Left renal cortex interstitium (tissue), 4 donors: ENCODE data around the gene ZC3H4. TPM values are rescaled to one million over a fixed set of nuclear protein-coding genes. Genes with fewer than 3 reads are reported as not detected.
"Not testable (repeated sequence)": the region's sequence is repeated elsewhere in the genome, so short reads cannot be mapped to it uniquely, and the experiment has no call there.

Experiments
- DNase-seq, 4 donors: peaks; one replicate each; pipeline ENCODE4 v3.0.0-alpha.2; 2013; ENCODE audit warnings: low read depth in 4 of 4, low spot score in 2 of 4, missing footprints in 1 of 4
- polyA plus RNA-seq, 4 donors: library from polyadenylated mRNA; unstranded; fragments of 120-200 nt; gene quantifications; one replicate each; pipeline ENCODE4 v1.2.1, GENCODE V29; 2013; ENCODE audit not compliant: insufficient read length in 4 of 4

ZC3H4 gene
- polyA plus RNA-seq: 10 to 100 TPM; 34.9 to 38.9 (median 35.9) TPM

DNA sequence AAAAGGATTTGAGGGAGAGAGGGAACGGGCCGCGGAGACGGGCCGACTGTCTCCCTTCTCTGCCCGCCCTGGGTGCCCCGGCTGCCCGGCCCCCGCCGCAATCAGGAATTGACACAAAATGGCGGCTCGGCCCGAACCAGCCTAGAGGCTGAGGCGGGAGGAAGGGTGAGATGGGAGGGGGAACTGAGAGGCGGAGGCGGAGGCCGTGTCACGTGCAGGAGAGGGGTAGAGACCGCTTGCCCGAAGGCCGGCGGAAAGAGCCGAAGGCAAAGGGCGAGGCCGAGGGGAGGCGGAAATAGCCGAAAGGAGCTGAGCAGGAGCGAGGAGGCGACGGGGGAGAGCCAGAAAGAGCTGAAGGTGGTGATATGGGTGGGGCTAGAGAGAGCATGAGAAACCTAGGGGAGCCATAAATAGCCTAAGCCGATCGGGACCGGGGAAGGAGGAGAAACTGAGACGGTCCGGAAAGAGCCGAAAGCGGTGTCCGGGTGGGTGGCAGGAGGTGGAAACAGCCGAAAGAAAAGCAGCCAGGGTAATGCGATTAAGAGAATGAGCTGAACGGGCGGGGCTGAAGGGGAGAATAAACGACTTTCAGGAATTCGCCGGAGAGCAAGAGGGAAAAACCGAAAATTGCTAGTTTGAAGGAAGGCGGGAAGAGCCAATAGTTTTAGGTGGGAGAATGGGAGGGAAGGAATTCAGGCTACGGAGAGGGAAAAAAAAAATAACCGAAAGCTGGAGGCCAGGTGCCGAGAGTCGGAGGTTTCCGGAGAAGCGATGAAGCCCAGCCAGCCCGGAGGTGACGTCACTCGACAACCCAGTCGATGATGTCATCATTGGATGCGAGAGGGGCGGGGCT, at the start of gene ZC3H4:
TSS of gene ZC3H4 (minus strand) at position 780 of the 853 bp plus-strand sequence. CDS start 1,192 bp downstream, outside the sequence.
- DNase-seq: peak; percentile 98

DNA sequence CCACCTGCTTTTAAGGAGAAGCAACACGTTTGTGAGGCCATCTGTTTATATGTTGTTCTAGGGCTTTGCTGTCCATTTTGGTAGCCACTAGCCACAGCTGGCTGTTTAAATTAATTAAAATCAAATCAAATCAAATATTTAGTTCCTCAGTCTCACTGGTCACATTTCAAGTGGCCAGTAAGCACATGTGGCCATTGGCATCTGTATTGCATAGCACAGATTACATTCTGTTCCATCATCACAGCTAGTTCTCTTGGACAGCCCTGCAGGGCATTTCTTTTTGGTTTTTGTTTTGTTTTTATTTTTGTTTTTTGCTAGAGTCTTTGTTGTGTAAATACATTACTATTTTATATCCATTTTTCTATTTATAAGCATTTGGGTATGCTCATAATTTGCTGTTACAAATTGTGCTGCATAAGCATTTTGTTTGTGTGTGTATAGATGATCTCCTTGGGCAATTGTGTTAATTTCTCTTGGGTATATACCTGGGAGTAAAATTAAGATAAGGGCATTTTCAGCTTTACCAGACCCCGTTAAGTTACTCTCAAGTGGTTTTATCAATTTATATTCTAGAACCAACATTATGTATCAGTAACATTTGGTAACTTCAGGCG, 48.4 kb upstream of the ZC3H4 start:
- DNase-seq: no peak

DNA sequence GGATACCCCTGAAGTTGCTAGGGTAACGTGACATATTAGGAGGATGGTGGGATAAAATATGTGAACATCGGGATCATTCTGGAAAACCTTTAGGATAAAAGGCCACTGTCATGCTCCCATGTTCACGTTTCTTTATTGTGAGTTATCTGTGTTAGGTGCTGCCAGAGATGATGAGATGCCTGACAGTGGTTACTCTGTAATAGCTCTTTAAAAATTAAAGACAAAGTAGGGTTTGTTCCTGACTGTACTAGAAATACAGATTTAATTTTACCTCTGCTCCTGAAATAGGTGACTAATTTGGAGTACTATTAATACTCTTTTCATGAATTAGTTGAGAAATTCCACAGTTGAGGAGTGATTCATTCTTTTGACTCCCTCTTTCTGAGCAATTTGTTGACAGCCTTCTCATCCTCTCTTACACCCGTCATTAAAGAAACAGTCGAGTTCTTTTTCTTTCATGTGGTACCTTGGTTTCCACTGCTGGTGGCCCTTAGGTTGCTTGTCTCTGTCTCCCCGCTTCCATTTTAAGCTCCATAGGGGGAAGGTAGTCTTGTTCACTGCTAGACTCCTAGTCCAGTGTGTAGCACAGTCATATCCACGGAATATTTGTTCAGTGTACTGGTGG, 45.4 kb upstream of the ZC3H4 start:
- no peak for DNase-seq

DNA sequence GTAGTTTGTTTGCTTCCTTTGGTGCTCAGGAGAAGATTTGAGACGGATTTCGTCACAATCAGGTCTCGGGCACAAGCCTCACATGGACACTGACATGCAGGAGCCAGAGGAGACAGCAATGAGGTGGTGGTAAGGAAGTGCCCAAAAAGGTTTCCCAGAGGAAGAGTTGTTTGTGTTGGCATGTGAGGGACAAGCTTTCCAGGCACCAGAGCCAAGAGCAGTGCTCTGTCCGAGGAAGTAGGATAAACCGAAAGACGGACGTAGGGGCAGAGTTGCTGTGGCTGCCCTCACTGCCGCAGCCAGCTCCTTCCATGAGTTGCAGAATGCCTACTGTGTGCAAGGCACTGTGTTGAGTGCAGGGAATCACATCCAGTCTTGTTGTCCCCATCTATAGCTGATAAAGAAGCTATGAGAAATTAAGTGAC, 44.8 kb upstream of the ZC3H4 start:
- no peak for DNase-seq

DNA sequence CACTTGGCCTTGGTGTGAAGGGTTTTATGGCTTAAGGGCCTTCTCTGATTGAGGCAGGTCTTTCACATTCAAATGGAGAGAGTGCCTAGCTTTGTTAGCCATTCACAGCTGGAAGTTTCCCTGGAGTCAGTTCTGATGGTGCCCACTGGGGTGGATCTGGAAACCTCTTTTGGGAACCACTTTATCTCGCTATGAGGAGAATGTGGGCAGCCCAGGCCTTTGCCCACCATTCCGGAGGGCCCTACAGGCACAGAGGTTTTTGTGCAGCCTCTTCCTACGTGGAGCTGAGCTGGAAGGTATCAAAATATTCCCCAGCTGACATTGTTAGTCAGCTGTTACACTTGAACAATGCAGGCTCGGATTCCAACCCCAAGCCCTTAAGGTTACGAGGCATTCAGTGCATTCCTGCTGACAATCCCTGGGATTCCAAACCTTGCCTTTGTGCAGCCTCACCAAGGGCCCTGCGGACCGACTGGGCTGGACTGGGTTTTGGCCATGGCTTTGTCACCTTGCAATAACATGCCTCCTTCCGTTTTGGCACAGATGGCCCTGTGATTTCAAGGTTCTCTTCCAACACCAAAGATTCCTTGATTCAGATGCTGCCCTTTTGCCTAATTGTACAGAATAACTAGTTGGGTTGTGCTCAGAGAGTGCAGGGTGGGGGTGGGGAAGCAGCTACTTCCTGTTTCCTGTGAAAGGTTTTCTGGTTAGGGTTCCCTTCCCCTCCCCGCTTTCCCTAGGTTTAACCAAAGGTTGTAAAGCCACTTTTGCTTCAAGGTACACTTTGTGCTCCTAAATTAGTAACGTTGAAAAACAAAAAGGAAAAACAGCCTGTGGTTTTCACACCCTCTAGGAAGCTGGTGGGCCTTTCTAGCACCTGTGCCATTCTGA, 44.1 kb upstream of the ZC3H4 start:
- no peak for DNase-seq

DNA sequence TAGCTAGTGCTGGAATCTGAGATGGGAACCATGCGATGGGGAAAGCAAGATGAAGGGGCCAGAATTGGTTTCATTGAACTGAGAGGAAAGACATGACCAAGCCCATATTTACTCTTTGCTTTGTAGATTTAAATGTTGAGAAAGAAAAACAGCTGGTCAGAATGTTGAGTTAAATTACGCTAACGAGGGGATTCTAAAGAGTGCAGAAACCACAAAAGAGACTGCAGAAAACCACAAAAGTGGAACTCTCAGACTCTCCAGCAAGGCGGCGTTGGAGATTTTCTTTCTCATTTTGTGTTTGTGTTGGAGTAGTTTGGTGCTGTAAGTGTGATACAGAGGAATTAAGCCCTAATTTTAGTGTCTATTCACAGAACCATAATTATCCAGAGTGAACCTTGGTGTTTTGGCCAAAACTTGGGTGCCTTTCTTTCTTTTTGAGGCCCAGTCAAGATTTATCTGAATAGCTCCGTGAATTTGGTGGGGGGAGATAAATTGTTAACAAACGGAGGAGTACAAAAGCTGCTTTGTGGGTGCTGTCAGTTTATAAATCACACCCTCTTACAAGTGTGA, 43.4 kb upstream of the ZC3H4 start:
- DNase-seq: no peak

DNA sequence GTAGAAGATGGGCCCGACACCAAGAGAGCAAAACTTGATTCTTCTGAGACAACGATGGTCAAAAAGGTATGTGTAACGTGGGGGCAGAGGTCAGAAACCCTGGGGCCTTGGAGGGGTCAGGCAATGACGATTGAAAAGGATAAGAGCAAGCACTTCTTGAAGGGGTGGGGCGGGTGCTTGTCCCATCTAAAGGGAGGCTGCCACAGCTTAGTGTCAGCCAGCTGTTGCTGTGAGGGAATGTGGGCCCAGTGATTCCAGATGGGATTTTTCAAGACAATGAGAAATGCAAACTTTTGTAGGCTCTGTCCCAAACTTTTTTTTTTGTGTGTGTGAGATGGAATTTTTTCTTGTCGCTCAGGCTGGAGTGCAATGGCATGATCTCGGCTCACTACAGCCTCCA, 41.6 kb upstream of the ZC3H4 start:
- DNase-seq: no peak

DNA sequence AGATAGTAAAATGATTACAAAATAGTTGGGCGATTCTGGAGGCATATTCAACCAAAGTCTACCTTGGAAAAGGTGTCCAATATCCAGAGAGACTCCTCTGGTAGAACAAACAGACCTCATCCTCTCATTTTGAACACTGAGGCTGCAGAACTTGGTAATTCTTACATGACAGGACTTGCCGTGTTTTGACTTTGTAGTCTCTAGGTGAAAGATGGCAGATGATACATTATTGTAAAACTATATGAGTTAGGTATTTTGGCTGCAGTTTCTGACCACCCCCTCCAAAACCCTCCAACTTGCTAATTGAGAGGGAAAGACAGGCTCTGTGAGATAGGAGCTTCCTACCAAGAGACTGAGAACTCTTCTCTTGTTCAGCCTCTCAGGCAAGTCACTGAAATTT, 39.7 kb upstream of the ZC3H4 start:
- no peak for DNase-seq

DNA sequence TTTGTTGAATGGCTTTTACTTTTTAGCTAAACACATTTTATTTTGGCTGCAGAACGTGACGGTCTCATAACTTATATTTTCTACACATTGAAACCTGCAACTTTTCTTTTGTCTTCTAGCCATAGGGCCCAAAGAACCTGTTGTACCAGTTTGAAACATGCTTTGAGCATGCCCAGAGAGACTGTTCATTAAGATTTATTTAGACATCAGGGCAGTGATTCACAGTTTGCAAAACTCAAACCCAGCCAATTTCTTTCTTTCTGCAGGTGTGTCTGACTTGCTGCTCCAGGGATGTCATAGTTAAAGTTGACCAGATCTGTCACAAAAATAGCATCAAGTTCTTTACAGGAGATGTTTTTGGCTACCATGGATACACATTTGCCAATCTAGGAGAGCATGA, 39.1 kb upstream of the ZC3H4 start:
- DNase-seq: no peak

DNA sequence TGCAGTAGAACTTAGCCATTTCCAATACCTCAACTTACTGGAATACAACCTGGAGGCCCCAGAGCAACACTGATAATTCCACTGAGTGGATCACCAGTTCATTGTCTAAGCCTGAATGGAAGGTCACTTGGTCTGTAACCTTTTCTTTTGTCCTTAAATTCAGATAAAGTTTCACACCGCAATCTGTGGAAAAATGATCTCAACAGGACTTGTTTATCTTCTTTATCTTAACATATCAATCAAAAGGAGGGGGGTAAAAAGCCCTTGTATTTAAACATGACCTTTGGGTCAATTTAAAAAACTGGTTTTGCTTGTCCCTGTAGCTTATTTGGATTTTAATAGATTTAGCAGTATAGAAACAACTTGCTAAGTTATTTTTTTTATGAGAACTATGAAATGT, 38.6 kb upstream of the ZC3H4 start:
- DNase-seq: no peak

DNA sequence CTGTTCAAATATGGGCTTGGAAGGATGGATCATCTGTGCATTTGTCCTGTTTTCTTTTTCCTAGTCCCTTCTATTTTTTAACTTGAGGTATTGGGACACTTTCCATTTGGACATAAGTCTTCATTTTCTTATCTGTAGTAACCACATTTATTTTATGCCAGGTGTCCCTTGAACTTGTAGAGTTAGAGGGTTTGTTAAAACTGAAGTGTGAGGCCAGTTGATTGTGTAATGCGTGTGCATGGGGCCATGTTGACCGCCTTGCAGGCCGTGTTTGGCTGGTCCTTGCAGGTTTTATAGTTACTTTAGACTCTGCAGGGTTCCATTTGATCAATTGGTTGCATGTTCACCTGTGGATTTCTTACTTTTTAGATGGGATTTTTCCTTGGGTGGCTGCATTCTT, 38.1 kb upstream of the ZC3H4 start:
- no peak for DNase-seq

DNA sequence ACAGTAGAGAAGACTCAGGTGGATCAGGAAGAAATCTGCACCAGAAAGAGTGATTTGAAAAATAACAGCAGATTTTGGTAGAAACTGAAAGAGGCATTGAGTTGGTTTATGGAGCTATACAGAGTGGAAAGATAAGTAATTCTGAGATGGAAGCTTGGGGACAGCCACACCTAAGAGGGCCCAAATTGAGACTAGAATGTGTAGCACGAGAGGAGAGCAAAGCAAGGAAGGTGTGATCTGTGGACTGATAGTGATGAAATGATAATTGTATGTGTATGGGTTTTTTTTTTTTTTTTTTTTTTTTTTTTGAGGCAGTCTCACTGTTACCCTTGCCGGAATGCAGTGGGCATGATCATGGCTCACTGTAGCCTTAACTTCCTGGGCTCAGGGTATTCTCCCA, 33.3 kb upstream of the ZC3H4 start:
- no peak for DNase-seq

DNA sequence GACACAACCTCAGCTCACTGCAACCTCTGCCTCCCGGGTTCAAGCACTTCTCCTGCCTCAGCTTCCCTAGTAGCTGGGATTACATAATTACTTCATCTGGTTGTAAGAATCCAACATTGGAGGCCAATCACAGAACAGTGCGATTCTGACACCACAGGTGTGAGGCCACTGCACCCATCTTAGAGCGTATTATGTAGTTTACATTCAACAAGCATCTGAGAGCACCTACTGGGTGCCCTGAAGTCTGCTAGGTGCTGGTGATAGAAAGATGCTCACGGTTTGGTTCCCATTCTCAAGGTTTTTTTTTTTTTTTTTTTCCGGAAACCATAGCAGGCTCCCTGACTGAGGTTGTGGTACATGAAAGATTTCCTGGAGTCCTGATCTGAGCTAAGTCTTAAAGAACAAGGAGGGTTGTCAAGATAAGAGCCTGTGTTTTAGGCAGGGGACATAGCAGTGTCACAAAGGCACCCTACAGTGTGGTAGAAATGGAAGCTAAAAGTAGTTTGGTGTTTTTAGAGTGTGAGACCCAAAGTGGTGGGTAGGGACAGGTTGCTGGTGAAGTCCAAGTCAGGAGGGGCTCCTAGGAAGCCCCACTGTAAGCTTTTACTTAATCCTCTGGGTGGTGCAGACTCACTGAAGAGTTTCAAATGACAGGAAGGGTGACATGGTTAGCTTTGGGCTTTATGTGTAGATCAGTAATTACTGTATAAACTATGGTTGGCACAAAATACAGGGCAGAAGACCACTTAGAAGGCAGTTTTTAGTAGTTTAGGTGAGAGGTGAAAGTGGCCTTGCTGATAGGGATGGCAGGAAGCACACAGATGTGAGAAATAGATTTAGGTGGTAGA, 32.3 kb upstream of the ZC3H4 start:
- no peak for DNase-seq

DNA sequence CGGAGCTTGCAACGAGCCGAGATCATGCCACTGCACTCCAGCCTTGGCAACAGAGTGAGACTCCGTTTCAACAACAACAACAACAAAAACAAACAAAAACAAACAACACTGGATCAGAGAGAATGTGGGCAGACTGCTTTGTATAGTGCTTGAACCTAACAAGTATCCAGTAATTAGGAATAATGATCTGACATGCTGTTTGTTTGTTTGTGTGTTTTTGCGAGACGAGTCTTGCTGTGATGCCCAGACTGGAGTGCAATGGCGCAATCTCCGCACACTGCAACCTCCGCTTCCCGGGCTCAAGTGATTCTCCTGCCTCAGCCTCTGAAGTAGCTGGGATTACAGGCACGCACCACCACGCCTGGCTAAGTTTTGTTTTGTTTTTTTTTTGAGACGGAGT, 31.1 kb upstream of the ZC3H4 start:
- DNase-seq: no peak

DNA sequence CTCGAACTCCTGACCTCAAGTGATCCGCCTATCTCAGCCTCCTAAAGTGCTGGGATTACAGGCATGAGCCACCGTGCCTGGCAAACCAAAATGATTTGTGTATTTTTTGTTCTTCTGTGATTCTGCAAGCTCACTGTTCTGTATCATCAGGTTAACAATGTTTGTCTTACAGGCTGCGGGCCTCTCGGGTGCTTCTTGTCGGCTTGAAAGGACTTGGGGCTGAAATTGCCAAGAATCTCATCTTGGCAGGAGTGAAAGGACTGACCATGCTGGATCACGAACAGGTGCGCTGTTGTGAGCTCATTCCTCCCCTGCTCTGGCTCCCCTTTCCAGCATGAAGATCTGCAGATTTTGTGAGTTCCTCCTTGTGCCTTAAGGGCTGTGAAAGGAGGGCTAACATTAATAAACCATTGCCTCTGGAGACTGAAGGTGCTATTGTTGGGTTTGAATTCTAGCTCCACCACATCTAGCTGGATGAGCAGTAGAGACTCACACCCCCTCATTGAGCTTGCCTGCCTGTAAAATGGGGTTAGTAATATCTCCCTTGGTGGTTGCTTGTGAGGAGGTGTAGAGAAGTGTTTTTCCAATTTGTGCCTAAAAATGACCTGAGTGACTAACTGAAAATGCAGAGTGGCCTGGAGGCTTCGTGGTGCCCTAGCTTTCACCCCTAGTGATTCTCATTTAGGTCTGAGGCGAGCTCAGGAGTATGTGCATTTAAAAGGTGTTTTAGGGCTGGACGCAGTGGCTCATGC, 29.9 kb upstream of the ZC3H4 start:
- no peak for DNase-seq

DNA sequence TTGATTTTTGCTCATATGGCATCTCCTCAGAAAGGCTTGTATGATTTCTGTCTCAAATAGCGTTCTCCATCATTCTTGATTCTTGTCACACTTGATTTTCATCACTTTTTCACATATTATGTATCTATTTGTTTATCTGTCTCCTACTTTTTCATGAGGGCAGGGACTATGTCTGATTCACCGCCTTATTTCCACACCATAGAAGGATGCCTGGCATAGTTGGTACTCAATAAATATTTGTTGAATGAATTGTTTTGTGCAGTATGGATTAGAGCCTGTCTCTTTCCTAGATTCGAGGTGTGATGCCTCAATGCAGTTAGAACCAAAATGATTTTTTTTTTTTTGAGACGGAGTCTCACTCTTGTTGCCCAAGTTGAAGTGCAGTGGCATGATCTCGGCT, 29.2 kb upstream of the ZC3H4 start:
- DNase-seq: no peak

DNA sequence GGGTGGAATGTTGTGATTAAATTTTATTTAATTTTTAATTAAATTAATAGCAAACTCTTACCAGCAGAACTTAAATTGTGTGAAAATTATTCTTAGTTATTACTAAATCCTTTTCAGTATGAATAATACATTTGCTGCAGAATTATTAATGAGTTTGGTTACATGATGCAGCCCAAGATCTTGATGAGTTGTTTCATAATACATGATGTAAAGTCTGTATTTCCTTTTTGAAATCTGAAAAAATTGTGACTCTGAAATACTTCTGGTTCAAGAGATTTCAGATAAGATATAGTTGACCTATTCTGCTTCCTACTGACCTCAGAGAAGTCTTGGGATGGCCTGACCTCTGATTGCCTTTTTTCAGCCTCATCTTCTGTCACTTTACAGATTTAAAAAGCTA, 28.1 kb upstream of the ZC3H4 start:
- no peak for DNase-seq

DNA sequence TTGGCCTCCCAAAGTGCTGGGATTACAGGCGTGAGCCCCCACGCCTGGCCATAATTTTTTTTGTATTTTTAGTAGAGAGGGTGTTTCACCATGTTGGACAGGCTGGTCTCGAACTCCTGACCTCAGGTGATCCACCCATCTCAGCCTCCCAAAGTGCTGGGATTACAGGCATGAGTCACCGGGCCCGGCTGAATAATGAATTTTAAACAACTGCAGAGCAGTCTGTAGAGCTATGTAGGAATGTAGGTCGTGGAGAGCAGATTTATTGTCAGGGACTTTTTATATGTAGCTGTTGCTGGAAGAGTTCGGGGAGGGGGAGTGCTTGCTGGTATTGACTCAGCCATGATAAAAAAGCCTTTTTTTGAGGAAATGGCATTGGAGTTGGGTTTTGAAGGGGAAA, 27.7 kb upstream of the ZC3H4 start:
- DNase-seq: not testable (repeated sequence)

DNA sequence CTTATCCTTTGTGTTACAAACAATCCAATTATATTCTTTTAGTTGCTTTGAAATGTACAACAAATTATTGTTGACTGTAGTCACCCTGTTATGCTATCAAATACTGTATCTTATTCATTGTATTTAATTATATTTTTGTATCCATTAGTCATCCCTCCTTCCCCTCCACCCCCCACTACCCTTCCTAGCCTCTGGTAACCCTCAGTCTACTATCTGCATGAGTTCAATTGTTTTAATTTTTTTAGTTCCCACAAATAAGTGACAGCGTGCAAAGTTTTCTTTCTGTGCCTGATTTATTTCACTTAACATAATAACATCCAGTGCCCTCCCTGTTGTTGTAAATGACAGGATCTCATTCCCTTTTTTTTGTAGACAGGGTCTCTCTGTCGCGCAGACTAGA, 21.6 kb upstream of the ZC3H4 start:
- DNase-seq: no peak
